Measurements from ENCODE around the gene IL6ST.
A peak's percentile ranks its signal among the peaks of the same experiment; 100 is the strongest.
"Not testable (repeated sequence)": the region's sequence is repeated elsewhere in the genome, so short reads cannot be mapped to it uniquely, and the experiment has no call there.

The IL6ST gene

DNA sequence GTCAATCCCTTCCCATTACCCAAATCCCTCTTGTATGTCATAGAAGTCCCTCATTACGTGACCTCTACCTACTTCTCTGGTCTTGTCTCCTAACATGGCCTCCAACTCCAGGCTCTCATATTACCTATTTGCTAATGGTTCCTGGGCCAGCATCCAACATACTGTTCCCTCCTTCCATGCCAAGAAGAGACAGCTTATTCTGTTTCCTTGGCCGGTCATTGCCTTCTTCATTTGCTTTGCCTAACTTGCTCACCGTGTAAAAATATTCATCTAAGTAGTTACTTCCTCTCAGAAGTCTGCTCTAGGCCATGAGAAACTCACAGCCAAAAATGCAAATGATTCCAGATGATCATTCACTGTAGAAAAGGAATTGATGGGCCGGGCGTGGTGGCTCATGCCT lies 8.9 kb upstream of the IL6ST start:
- no peak for DNase-seq

DNA sequence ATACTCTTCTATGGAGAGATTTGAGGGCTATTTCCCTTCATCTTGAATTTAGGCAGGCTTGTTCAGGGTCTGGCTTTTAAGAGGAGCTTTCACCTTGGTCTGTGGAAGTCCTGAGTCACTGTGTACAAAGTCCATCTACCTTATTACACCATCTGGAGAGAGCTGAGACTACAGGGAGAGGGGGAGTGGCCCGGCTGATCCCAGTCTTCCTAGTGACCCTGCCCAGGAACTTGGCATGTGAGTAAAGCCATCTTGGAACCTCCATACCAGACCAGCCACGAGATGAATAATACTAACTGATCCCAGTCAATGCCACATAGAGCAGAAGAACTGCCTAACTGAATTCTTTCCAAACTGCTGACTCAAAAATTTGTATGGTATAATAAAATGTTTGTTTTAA lies 8.4 kb upstream of the IL6ST start:
- DNase-seq, result no peak

DNA sequence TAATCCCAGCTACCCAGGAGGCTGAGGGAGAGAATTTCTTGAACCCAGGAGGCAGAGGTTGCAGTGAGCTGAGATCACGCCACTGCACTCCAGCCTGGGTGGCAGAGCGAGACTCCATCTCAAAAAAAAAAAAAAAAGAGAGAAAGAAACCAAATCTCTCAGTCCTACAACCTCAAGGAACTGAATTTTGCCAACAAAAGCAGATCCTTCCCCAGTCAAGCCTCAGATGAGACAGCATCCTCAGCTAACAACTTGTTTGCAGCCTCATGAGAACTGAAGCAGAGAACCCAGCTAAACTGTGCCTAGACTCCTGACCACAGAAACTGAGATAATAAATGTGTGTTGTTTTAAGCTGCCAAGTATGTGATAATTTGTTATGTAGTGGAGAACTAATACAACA lies 7.5 kb upstream of the IL6ST start:
- DNase-seq, result no peak

DNA sequence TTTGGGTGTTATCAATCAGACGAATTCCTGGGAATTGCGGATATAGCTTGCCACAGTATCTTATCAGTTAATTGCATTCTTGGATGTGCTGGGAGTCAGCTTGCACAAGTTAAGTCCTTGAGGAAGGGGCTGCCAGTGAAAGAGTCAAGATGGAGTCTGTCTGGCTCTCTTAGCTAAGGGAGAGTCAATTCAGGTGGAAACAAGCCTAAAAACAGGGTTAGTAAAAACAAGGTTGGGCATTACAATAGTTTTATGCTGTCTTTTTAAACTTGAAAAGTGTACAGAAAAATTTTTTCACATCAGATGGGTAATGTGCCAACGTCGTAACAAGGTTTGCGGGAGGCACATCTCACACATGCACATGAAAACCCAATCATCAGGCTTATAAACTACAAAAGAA lies 5.5 kb upstream of the IL6ST start:
- DNase-seq, result not testable (repeated sequence)

DNA sequence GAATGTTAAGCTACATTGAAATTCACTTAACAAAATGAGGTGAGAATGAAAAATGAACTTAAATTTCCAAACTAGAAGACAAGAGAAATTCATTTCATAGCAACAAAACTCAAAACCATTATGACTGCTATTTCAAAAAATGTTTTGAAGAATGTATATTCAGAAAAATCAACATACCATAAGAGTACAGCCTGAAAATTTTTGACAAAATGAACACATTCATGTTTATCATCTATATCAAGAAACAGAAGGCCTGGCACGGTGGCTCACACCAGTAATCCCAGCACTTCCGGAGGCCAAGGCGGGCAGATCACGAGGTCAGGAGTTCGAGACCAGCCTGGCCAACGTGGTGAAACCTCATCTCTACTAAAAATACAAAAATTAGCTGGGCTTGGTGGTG lies 4.2 kb upstream of the IL6ST start:
- no peak for DNase-seq

DNA sequence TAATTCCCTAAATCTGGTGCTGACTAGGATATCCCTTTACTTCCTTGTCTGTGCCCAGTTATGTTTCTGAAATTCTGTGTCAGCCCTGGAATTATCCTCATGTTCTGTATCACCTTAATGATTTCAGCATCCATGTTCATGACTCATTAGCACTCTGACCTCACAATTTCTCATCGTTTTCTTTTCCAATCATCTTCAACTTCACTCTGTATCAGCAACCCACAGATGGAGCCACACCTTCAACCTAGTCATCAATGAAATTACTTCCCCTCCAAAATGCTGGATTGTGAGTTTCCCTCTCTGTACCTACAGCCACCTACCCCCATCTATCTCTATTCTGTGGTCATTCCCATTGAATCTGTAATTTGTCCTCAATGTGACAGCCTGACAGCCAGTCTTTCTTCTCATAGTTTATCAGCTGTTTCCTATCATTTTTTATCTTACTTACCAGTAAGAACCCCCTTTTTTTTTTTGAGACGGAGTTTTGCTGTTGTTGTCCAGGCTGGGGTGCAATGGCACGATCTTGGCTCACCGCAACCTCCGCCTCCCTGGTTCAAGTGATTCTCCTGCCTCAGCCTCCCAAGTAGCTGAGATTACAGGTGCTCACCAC lies 3.1 kb upstream of the IL6ST start:
- no peak for DNase-seq

DNA sequence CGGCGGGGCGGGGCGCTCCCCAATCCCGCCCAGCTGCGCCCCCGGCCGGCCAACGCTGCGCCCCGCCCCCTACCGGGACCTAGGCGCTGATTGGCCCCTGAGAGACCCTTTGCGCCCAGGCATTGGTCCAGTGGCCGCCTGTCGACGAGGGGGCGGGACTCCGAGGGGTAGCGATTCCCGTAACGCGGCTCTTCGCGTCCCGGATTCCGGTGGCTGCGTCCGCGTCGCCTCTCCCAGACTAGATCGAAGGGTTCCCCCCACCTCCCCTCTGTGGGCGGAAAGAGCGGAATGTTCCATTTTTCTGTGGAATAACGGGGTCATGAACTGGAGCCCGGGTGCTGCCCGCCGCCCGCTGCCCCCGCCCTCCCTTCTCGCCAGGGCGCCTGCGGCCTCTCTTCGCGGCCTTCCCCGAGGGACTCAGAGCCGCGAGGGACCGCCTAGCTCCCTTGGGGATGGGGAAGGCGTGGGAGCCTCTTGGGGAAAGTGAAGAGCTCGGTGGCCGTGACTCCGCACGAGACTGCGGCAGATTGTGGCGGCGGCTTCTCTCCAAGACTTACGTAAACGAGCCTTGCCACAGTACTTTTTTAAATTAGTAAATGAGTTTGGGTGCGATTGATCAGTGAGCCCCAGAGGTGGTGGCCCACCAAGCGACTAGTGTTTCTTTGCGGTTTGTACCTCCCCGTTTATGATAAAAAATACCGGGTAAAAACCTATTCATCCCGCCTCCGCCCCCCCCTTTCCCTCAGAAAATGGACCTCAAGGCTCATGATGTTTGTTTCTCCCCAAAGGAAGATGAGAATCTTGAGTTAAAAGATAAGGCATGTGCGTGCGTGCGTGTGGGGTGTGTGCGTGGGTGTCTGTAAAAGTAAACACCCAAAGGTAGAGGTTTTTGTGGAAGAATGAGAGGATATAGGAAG lies 493 bp upstream of the IL6ST start:
- DNase-seq, result peak; percentile 98

DNA sequence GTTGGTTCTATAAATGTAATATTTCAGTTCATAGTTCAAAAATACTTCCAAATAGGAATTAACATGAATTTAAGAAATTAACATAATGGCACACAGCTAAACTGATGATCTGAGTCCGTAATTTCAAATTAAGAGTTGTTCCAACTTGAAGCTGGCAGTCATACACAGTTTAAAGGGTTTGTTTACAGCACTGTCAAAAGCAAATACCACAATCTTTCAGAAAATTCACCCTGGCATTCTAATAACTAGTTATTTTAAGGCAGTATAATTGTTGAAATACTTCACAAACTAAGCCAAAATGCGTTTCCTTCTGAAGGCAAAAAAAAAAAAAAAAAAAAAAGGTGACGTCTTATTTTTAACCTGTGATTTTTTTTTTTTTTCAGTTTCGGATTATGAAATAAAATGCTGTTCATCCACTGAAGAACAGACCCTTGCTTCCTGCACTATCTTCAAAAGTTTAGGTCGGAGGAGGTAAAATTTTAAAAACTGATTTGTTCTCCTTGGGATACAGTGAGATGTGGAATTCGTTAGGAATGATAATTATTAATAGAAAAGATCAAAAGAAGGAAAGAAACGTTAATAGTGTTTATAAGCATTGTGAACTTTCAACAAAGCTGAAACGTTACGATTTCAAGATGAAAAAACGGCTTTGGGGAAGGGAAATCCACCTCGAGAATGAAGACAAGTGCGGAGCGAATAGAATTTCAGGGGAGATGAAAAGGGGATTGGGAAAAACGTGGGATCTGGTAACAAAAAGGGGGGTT lies 850 bp downstream of the IL6ST start:
- DNase-seq, result no peak

DNA sequence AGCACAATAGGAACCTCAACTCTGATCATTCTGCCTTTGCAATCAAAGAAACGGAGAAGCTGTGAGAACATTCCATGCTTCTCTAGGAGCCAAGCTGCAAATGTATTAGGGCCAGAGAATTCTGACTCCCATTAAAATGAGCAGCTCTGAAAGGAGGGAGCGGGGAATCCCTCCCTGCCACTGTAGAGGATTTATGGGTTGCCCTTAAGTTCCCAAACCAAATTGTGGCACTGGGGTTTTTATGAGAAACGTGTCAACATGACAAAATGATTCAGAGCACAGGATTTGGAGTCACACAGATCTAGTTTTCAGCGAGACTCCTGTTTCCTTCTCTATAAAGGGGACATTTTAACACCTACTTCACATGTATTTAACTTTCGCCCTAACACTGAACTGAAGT lies 1.8 kb downstream of the IL6ST start:
- peak; percentile 31 for DNase-seq

DNA sequence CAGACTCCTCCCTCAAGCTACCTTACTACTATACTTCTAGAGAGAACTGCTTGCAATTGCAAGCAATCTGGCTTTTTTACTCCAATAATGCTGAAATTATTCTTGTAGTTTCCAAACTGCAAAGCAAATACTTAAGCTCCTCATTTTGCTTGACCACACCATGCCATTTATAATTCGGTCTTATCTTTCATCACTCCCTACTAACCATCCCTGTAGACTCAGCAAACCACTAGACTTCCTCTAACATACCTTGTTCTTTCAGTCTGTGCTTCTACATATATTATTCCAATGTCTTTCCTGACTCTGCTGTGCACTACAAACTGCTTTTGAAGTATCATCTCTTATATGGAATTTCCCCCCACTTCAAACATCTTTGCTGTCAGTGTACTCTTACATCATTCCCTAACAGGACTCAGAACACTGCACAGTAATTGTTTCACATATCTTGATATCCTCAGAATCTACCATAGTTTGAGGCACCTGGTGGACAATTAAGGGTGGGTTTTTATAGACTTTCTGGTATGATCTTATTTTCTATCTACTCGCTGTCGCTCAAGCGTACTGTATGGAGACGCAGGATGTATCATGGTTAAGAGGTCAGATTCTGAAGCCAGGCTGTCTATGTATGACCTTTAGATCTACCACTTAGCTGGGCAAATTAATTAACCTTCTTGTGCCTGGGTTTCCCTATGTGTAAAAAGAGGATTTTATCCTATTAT lies 2.8 kb downstream of the IL6ST start:
- DNase-seq, result no peak

DNA sequence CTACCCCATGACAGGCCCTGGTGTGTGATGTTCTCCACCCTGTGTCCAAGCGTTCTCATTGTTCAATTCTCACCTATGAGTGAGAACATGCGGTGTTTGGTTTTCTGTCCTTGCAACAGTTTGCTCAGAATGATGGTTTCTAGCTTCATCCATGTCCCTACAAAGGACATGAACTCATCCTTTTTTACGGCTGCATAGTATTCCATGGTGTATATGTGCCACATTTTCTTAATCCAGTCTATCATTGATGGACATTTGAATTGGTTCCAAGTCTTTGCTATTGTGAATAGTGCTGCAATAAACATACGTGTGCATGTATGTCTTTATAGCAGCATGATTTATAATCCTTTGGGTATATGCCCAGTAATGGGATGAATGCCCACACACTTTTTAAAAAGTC lies 3.9 kb downstream of the IL6ST start:
- DNase-seq, result not testable (repeated sequence)

DNA sequence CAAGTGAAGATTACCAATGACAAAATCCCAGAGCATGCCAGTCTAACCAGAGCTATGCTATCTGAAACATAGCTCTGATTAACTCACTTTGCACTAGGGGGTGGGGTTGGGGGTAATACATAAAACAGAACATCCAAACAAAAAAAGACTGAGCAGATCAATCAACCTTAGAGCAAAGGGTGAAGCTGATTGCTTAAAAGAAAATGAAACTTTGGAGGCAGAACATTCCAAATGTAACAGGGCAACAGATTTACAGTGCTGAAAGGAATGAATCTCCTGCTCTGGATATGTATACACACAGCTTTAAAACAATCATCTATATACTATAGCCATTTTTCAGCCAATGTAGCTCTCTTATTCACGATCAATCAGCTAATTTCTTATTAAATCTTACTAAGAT lies 4.9 kb downstream of the IL6ST start:
- DNase-seq, result no peak

DNA sequence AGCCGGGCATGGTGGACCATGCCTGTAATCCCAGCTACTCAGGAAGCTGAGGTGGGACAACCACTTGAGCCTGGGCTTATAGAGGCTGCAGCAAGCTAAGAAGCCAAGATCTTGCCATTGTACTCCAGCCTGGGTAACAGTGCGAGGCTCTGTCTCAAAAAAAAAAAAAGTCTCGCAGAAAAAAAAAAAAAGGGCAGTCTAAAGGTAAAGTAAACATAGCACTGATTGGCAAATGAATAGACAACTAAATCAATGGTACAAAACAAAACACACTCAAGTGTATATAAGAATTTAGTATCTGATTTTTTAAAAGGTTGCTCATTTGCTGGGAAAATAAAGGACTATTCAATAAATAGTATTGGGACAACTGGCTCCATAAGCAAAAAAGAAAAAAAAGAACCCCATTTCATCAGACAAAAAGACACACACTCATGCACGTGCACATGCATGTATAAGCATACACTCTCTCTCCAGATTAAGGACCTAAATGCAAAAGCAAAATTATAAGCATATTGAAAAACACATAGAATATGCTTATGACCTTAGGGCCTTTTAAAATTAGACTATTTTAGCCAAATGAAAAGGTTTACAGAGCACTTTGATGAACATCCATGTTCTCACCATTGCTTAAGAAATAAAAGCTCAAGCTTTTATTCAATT lies 5.7 kb downstream of the IL6ST start:
- DNase-seq, result no peak

DNA sequence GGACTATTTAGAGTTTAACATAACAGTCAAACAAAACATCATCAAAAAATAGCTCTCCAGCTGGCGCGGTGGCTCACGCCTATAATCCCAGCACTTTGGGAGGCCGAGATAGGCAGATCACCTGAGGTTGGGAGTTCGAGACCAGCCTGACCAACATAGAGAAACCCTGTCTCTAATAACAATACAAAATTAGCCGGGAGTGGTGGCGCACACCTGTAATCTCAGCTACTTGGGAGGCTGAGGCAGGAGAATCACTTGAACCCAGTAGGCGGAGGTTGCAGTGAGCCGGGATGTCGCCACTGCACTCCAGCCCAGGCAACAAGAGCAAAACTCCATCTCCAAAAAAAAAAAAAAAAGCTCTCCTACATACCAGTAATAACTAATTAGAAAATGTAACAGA lies 6.3 kb downstream of the IL6ST start:
- DNase-seq, result not testable (repeated sequence)

DNA sequence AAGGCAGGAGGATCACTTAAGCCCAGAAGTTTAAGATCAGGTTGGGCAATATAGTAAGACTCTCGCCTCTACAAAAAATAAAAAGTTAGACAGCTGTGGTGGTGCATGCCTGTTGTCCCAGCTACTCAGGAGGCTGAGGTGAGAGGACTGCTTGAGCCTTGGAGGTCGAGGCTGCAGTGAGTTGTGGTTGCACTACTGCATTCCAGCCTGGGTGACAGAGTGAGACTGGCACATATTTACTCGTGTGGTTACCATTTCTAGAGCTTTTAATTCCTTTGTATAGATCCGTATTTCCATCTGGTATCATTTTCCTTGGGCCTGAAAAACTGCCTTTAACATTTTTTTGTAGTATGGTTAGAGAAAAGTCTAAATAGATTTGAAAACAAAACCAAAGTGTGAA lies 7.8 kb downstream of the IL6ST start:
- DNase-seq, result no peak

DNA sequence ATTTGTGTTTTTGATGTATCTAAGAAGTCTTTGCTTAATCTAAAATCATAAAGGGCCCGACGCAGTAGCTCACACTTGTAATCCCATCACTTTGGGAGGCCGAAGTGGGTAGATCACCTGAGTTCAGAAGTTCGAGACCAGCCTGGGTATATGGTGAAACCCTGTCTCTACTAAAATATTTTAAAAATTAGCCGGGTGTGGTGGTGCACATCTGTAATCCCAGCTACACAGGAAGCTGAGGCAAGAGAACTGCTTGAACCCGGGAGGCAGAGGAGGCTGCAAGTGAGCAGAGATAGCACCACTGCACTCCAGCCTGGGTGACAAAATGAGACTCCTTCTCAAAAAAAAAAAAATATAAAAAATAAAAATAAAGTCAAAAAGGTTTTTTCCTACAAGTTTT lies 9.6 kb downstream of the IL6ST start:
- DNase-seq, result no peak

DNA sequence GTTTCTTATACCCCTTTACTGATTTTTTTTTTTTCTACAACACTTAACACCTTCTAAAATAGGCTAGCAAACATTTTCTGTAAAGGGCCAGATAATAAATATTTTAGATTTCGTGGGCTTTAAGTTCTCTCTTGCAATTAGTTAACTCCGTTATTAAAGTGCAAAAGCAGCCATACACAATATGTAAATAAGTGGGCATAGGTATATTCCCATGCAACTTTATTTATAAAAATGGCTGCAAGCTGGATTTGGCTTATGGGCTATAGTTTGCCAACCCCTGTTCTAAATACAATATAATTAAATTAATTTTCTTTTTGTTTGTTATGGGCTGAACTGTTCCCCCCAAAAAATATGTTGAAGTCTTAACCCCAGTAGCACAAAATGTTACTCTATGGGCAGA lies 10.8 kb downstream of the IL6ST start:
- DNase-seq, result no peak

DNA sequence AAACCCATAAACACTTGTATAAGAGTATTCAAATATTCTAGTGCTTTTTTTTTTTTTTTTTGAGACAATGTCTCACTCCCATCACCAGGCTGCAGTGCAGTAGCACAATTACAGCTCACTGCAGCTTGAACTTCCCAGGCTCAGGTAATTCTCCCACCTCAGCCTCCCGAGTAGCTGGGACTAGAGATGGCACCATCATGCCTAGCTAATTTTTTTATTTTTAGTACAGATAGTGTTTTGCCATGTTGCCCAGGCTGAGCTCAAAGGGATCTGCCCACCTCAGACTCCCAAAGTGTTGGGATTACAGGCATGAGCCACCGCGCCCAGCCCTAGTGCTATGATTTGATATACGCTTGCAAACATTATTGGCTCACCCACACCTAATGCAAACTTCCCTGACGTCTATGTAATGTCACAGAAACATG lies 11.8 kb downstream of the IL6ST start:
- no peak for DNase-seq

DNA sequence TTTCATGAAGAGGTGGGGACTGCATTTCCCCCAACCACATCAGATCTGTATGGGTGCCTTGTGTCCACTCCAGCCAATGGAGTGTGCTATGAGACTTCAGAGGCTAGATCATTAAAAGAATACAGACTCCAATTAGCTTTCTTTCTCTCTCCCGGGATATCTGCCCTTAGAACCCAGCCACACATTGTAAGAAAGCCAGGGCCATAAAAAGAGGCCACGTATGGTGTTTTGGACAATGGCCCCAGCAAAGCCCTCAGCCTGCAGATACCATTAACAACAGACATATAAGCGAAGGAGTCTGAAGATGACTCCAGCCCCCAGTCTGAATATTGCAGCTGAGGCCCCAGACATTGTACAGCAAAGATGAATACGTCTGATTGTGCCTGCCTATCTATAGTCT lies 21.5 kb downstream of the IL6ST start:
- no peak for DNase-seq

DNA sequence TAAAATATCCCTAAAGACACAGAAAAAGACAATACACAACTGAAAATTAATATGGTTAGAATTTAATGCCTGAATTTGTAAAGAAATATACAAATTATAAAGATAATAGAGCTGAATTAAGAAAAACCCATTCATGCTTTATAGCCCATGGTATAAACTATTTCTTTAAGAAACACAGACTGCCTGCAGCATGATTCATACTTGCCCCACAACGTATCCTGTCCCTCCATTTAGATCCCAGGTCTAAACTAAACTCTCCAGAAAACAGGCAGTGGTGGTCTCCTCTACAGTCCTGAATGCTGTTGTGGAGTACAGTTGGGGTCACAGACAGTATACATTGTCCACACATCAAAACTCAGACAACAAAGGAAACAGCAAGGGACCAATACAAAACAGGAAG lies 24.8 kb downstream of the IL6ST start:
- no peak for DNase-seq

DNA sequence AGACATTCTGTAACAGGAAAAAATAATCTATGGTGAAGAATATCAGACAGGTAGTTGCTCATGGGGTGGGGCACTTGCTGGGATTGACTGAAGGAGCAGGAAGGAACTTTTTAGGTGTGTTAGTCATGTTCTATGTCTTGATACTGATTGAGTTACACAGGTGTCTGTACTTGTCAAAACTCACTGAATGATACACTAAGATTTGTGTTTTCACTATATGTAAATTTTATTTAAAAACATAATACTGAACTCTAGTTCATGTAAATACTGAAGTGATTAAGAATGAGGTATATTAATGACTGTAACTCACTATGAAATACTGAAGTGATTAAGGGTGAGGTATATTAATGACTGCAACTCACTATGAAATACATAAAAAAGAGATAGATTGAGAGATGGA lies 28.5 kb downstream of the IL6ST start:
- no peak for DNase-seq

DNA sequence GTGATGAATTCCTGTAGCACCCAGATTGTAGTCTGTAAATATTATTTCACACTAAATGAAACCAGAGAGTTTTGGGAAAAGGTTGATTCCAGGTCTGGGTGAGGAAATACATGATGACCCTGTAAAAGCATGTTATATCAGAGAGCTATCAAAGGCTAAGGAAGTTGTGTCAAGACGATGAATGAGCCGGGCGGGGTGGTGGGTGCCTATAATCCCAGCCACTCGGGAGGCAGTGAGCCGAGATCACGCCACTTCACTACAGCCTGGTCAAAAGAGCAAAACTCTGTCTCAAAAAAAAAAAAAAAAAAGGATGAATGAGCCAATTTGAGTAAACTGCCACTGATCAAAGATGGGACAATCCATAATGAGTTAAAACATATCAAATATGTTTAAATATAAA lies 29.2 kb downstream of the IL6ST start:
- DNase-seq, result no peak

DNA sequence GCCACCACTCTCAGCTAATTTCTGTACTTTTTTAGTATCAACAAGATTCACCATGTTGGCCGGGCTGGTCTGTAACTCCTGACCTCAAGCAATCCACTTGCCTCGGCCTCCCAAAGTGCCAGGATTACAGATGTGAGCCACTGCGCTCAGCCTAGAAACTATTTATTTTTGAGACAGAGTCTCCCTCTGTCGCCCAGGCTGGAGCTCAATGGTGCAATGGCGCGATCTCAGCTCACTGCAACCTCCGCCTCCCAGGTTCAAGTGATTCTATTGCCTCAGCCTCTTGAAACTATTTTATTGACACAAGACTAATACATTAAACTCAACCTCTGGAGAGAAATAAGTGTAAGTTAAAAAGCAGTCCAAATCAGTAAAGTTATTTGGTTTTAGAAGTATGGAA lies 34.0 kb downstream of the IL6ST start:
- DNase-seq, result no peak

Measured in femur (tissue), 1 donor.